Measurements from ENCODE around the gene DHRS3.

- TF ChIP-seq CHD2 (IDR thresholded peaks at IDR 0.05; ENCODE audit: low read depth, low read length): no peak
- no peak for TF ChIP-seq POLR2AphosphoS5 (IDR thresholded peaks at IDR 0.05; ENCODE audit: low read depth, low read length)
- no peak for TF ChIP-seq HDAC2 (CRISPR knock-in tag; IDR thresholded peaks at IDR 0.05)
- TF ChIP-seq RBFOX2 (IDR thresholded peaks at IDR 0.05; ENCODE audit: low read depth, low read length): no peak
- no peak for TF ChIP-seq ZNF180 (CRISPR knock-in tag; IDR thresholded peaks at IDR 0.05; ENCODE audit: borderline replicate concordance, low read depth)
- TF ChIP-seq HINFP (CRISPR knock-in tag; IDR thresholded peaks at IDR 0.05; ENCODE audit: low read depth): no peak
- no peak for TF ChIP-seq ZNF577 (CRISPR knock-in tag; IDR thresholded peaks at IDR 0.05; ENCODE audit: borderline replicate concordance, low read depth)
- no peak for TF ChIP-seq UBTF (CRISPR knock-in tag; IDR thresholded peaks at IDR 0.05)
- TF ChIP-seq ARID3A (IDR thresholded peaks at IDR 0.05; ENCODE audit: low read depth, low read length): no peak
Measured at GRCh38 chr1:12636098-12636950, 18.3 kb upstream of the DHRS3 start.
